Neural progenitor cell (in vitro differentiated cells): Measurements from ENCODE around the gene PLVAP.

ENCODE experiments used
- EZH2 ChIP-seq: fragments of 200-600 bp; sonication (generic); IDR thresholded peaks from 2 replicates; pipeline ENCODE4 v1.6.1; 2017; ENCODE audit warnings: antibody characterized with exemption, mild to moderate bottlenecking, moderate library complexity
- EZH2phosphoT487 ChIP-seq: fragments of 200-600 bp; sonication (generic); IDR thresholded peaks from 2 replicates; pipeline ENCODE4 v1.6.1; 2017; ENCODE audit warnings: antibody characterized with exemption
- TF ChIP-seq, protein P1 (sequence below): fragments of 200-600 bp; sonication (generic); IDR thresholded peaks from 2 replicates; pipeline ENCODE4 v1.5.1; 2017; ENCODE audit warnings: antibody characterized with exemption, mild to moderate bottlenecking

- TF ChIP-seq, protein P1, sequence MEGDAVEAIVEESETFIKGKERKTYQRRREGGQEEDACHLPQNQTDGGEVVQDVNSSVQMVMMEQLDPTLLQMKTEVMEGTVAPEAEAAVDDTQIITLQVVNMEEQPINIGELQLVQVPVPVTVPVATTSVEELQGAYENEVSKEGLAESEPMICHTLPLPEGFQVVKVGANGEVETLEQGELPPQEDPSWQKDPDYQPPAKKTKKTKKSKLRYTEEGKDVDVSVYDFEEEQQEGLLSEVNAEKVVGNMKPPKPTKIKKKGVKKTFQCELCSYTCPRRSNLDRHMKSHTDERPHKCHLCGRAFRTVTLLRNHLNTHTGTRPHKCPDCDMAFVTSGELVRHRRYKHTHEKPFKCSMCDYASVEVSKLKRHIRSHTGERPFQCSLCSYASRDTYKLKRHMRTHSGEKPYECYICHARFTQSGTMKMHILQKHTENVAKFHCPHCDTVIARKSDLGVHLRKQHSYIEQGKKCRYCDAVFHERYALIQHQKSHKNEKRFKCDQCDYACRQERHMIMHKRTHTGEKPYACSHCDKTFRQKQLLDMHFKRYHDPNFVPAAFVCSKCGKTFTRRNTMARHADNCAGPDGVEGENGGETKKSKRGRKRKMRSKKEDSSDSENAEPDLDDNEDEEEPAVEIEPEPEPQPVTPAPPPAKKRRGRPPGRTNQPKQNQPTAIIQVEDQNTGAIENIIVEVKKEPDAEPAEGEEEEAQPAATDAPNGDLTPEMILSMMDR = no peak
- no peak for TF ChIP-seq EZH2phosphoT487
- no peak for TF ChIP-seq EZH2
Measured at GRCh38 chr19:17414097-17414496, 37.0 kb upstream of the PLVAP start.
